ENCODE results near the gene TMEM255B. TPM values are rescaled to one million over a fixed set of nuclear protein-coding genes. Genes with fewer than 3 reads are reported as not detected.
A peak's percentile ranks its signal among the peaks of the same experiment; 100 is the strongest.

Gene TMEM255B
- total RNA-seq, 1 donor from 2014 or later: 0.26 TPM

DNA sequence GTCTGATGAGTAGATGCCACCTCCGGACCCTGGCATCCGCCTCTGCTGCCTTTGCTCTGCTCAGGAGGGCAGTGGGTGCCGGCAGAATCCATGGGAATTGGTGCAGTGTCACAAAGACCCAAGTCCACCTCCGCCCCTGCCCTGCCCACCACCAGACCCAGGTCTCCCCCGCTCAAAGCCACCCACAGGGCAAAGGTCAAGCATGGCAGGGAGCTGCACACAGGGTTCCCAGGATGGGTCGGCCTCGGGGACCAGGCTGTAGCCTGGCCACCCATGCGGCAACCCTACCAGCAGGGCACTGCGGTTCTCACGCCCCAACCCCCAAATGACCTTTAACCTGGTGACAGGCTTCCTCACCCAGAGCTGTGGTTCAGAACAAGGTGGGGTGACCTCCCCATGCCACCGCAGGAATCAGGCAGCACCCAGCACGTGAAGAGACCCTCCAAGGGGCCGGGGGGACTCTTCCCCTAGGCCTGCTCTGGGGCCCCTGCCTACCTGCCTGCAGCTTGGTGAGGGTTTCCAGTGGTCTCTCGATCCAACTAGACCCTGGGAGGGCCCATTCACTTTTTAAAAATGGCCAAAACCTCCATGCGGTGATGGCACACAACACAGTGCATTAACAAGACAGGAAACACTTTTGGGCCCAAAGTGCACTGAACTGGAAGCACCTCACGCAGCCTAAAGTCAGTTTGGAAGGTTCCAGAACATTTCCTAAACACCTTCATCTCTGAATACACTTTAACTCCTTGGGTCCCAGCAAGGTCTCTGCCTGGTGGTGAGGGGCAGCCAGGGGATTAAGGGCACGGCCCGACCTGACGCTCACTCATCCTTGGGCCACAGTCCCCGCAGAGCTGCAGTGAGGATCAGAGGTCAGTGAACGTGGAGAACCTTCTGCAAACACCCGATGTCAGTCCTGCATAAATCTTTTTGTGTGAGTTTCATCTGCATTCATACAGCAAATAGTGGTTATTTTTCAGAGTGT is 93.8 kb downstream of the TMEM255B start:
- H3K36me3 ChIP-seq: no peaks in the 10 kb centered on the region
- H3K9me3 ChIP-seq (ENCODE audit: low read depth): no peaks in the 10 kb centered on the region
- peaks cover 10% of the 10 kb centered on the region for H4K20me1 ChIP-seq (ENCODE audit: low read depth)
- no peak for DNase-seq (ENCODE audit: low spot score)
- H2AFZ ChIP-seq (replicated peaks): no peak overlapping the region
- H3F3A ChIP-seq (ENCODE audit: low read depth): peaks cover 11% of the 10 kb centered on the region
- Mint-ChIP-seq H3K27ac (peak overlapping the region; percentile 32), H3K27me3 (ENCODE audit: insufficient read depth, low read depth) (peaks cover 6% of the 10 kb centered on the region), H3K36me3 (peaks cover under 1% of the 10 kb centered on the region), H3K4me3 (no peak overlapping the region), H3K9me3 (no peaks in the 10 kb centered on the region), H3K4me1 (peaks cover 36% of the 10 kb centered on the region)
- no peaks in the 10 kb centered on the region for H3K27me3 ChIP-seq
- peaks cover 12% of the 10 kb centered on the region for H3K4me1 ChIP-seq
- no peak overlapping the region for H3K27ac ChIP-seq
- no peak overlapping the region for H3K4me3 ChIP-seq
- H3K9ac ChIP-seq: no peak overlapping the region
- peaks cover 20% of the 10 kb centered on the region for H3K79me2 ChIP-seq (ENCODE audit: low read depth)
- no peak overlapping the region for H3K4me2 ChIP-seq
- TF ChIP-seq, protein P1, sequence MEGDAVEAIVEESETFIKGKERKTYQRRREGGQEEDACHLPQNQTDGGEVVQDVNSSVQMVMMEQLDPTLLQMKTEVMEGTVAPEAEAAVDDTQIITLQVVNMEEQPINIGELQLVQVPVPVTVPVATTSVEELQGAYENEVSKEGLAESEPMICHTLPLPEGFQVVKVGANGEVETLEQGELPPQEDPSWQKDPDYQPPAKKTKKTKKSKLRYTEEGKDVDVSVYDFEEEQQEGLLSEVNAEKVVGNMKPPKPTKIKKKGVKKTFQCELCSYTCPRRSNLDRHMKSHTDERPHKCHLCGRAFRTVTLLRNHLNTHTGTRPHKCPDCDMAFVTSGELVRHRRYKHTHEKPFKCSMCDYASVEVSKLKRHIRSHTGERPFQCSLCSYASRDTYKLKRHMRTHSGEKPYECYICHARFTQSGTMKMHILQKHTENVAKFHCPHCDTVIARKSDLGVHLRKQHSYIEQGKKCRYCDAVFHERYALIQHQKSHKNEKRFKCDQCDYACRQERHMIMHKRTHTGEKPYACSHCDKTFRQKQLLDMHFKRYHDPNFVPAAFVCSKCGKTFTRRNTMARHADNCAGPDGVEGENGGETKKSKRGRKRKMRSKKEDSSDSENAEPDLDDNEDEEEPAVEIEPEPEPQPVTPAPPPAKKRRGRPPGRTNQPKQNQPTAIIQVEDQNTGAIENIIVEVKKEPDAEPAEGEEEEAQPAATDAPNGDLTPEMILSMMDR (IDR thresholded peaks at IDR 0.05): no peak
- TF ChIP-seq EZH2phosphoT487 (IDR thresholded peaks at IDR 0.05) (no peak), EZH2 (IDR thresholded peaks at IDR 0.05) (no peak)

DNA sequence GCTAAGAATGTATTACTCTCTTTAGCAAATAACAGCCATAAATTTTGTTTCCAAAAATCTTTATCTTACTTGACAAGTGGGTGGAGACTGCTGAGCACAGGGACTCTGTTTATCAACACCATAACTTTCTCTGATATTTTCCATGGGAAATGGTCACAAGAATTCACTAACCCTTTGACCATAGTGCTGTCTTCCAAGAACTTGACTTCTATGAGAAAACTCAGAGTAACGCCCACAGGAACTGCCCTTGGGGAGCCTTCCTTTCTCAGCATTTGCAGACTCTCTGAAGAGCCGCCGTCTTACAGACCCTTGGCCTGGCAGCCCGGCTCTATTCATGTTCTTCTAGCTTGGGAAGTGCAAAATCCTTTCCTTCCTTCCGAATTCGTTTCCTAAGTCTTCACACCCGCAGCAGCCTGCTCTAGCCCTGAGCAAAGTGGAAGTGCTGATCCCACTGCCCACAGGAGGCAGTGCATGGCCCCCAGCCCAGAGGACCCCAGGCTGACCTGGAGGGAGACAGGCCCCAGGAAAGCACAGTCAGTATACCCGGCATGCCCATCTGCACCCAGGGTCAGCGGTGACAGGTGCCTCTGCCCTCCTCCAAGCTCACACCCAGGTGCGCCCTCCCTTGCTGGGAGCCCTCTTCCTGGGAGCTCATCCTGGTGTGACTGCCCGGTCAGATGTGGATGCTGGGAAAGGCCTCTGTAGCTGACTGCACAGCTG is 94.7 kb downstream of the TMEM255B start:
- H3K4me1 ChIP-seq: peaks cover 17% of the 10 kb centered on the region
- peaks cover 43% of the 10 kb centered on the region for H3K4me1 Mint-ChIP-seq
- no peak overlapping the region for H3K4me2 ChIP-seq
- peaks cover 20% of the 10 kb centered on the region for H3F3A ChIP-seq (ENCODE audit: low read depth)
- TF ChIP-seq EZH2 (IDR thresholded peaks at IDR 0.05): no peak
- TF ChIP-seq, protein P1 (IDR thresholded peaks at IDR 0.05): no peak
- TF ChIP-seq EZH2phosphoT487 (IDR thresholded peaks at IDR 0.05): no peak
- peaks cover 3% of the 10 kb centered on the region for H3K9me3 Mint-ChIP-seq
- no peak overlapping the region for H3K9ac ChIP-seq
- H3K9me3 ChIP-seq (ENCODE audit: low read depth): no peaks in the 10 kb centered on the region
- H4K20me1 ChIP-seq (ENCODE audit: low read depth): peaks cover 10% of the 10 kb centered on the region
- no peak overlapping the region for H2AFZ ChIP-seq (replicated peaks)
- H3K27me3 ChIP-seq: no peaks in the 10 kb centered on the region
- H3K4me3 Mint-ChIP-seq: peak overlapping the region; percentile 14
- DNase-seq (ENCODE audit: low spot score): no peak
- no peaks in the 10 kb centered on the region for H3K36me3 ChIP-seq
- H3K27ac ChIP-seq: no peak overlapping the region
- H3K27me3 Mint-ChIP-seq (ENCODE audit: insufficient read depth, low read depth): peaks cover 6% of the 10 kb centered on the region
- H3K27ac Mint-ChIP-seq: peak overlapping the region; percentile 54
- peaks cover 27% of the 10 kb centered on the region for H3K79me2 ChIP-seq (ENCODE audit: low read depth)
- peaks cover 3% of the 10 kb centered on the region for H3K36me3 Mint-ChIP-seq
- no peak overlapping the region for H3K4me3 ChIP-seq

DNA sequence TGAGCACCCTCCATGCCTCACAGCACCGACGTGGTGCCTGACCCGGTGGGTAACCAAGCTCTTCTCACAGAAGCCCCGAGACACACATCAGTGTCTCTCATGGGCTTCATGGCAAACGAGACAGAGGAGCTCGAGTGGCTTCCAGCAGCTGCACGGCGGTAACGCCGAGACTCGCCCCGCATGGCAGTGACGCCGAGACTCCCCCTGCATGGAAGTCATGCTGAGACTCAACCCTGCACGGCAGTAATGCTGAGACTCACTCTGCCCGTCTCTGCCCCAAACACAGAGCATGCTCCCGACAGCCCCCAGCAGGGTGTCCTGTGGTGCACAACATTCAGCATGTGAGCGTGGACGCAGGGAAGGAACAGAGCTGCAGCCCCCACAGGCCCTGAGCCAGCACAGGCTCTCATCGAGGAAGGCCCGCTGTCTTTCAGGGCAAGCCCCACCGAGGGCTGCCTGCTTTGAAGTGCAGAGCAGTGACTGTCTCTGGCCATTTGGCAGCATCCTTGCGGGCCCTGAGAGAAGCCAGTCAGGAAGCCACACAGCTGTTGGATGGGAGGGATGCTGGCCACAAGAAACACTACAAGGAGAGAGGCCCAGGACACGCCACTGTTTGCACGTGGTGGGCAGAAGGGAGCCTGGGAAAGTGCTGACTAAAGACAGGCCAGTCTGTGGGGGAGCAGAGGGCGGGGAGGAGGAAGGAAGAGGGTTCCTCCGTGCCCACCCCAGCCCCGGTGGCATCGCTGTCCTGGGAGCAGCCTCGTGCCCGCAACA is 95.4 kb downstream of the TMEM255B start:
- H3K4me1 ChIP-seq: peaks cover 19% of the 10 kb centered on the region
- peaks cover 35% of the 10 kb centered on the region for H3K79me2 ChIP-seq (ENCODE audit: low read depth)
- no peaks in the 10 kb centered on the region for H3K27me3 ChIP-seq
- TF ChIP-seq, protein P1 (IDR thresholded peaks at IDR 0.05): no peak
- TF ChIP-seq EZH2 (IDR thresholded peaks at IDR 0.05): no peak
- TF ChIP-seq EZH2phosphoT487 (IDR thresholded peaks at IDR 0.05): no peak
- peaks cover 10% of the 10 kb centered on the region for H4K20me1 ChIP-seq (ENCODE audit: low read depth)
- H3K9me3 ChIP-seq (ENCODE audit: low read depth): no peaks in the 10 kb centered on the region
- no peak for DNase-seq (ENCODE audit: low spot score)
- H3K27ac Mint-ChIP-seq: no peak overlapping the region
- peak overlapping the region; percentile 32 for H3K4me2 ChIP-seq
- no peak overlapping the region for H3K27ac ChIP-seq
- no peaks in the 10 kb centered on the region for H3K36me3 ChIP-seq
- no peak overlapping the region for H3K4me3 ChIP-seq
- peaks cover 3% of the 10 kb centered on the region for H3K9me3 Mint-ChIP-seq
- H3K9ac ChIP-seq: no peak overlapping the region
- H3F3A ChIP-seq (ENCODE audit: low read depth): peaks cover 27% of the 10 kb centered on the region
- no peak overlapping the region for H3K4me3 Mint-ChIP-seq
- peaks cover 11% of the 10 kb centered on the region for H3K27me3 Mint-ChIP-seq (ENCODE audit: insufficient read depth, low read depth)
- peaks cover 45% of the 10 kb centered on the region for H3K4me1 Mint-ChIP-seq
- peaks cover 4% of the 10 kb centered on the region for H3K36me3 Mint-ChIP-seq
- H2AFZ ChIP-seq (replicated peaks): no peak overlapping the region

Measured in neural progenitor cell (in vitro differentiated cells).